ENCODE data around the gene RAP1GAP2.

Gene RAP1GAP2

DNA sequence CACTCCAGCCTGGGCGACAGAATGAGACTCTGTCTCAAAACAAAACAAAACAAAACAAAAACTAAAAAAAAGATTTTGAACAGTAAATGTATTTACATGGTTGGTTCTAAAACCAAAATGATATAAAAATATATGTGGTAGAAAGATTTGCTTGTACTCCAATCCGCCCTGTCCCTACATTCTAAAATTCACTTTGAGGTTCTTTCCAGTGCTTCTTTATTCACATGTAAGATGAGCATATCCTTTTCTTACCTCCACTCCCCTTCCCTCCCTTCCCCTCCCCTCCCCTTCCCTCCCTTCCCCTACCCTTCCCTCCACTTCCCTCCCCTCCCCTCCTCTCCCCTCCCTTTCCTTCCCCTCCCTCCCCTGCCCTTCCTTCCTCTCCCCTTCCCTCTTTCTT lies 34.4 kb downstream of the RAP1GAP2 start:
- TF ChIP-seq CSRNP3 (CRISPR knock-in tag; IDR thresholded peaks at IDR 0.05) (no peak), TCF4 (CRISPR knock-in tag; IDR thresholded peaks at IDR 0.05; ENCODE audit: borderline replicate concordance) (no peak), CSDC2 (CRISPR knock-in tag; IDR thresholded peaks at IDR 0.05) (no peak), SNAI2 (CRISPR knock-in tag; IDR thresholded peaks at IDR 0.05) (no peak), POU6F1 (CRISPR knock-in tag; IDR thresholded peaks at IDR 0.05; ENCODE audit: borderline replicate concordance, low read depth) (no peak), ZFP3 (CRISPR knock-in tag; IDR thresholded peaks at IDR 0.05) (no peak), ZNF8 (CRISPR knock-in tag; IDR thresholded peaks at IDR 0.05) (no peak), OSR1 (CRISPR knock-in tag; IDR thresholded peaks at IDR 0.05) (no peak), RARB (CRISPR knock-in tag; IDR thresholded peaks at IDR 0.05) (no peak), ZNF565 (CRISPR knock-in tag; conservative IDR thresholded peaks at IDR 0.05; ENCODE audit: low read depth) (no peak), ZNF70 (CRISPR knock-in tag; IDR thresholded peaks at IDR 0.05) (no peak), BACH2 (CRISPR knock-in tag; IDR thresholded peaks at IDR 0.05; ENCODE audit: borderline replicate concordance) (no peak), CREB5 (CRISPR knock-in tag; IDR thresholded peaks at IDR 0.05; ENCODE audit: low read depth) (no peak), ESRRG (CRISPR knock-in tag; IDR thresholded peaks at IDR 0.05) (no peak), GLIS3 (CRISPR knock-in tag; IDR thresholded peaks at IDR 0.05) (no peak), ARNTL (CRISPR knock-in tag; IDR thresholded peaks at IDR 0.05; ENCODE audit: borderline replicate concordance, low read depth) (no peak), ISL1 (CRISPR knock-in tag; IDR thresholded peaks at IDR 0.05) (no peak)
- TF ChIP-seq, protein P1, sequence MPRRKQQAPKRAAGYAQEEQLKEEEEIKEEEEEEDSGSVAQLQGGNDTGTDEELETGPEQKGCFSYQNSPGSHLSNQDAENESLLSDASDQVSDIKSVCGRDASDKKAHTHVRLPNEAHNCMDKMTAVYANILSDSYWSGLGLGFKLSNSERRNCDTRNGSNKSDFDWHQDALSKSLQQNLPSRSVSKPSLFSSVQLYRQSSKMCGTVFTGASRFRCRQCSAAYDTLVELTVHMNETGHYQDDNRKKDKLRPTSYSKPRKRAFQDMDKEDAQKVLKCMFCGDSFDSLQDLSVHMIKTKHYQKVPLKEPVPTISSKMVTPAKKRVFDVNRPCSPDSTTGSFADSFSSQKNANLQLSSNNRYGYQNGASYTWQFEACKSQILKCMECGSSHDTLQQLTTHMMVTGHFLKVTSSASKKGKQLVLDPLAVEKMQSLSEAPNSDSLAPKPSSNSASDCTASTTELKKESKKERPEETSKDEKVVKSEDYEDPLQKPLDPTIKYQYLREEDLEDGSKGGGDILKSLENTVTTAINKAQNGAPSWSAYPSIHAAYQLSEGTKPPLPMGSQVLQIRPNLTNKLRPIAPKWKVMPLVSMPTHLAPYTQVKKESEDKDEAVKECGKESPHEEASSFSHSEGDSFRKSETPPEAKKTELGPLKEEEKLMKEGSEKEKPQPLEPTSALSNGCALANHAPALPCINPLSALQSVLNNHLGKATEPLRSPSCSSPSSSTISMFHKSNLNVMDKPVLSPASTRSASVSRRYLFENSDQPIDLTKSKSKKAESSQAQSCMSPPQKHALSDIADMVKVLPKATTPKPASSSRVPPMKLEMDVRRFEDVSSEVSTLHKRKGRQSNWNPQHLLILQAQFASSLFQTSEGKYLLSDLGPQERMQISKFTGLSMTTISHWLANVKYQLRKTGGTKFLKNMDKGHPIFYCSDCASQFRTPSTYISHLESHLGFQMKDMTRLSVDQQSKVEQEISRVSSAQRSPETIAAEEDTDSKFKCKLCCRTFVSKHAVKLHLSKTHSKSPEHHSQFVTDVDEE (CRISPR knock-in tag; IDR thresholded peaks at IDR 0.05), result no peak
- TF ChIP-seq, protein P2, sequence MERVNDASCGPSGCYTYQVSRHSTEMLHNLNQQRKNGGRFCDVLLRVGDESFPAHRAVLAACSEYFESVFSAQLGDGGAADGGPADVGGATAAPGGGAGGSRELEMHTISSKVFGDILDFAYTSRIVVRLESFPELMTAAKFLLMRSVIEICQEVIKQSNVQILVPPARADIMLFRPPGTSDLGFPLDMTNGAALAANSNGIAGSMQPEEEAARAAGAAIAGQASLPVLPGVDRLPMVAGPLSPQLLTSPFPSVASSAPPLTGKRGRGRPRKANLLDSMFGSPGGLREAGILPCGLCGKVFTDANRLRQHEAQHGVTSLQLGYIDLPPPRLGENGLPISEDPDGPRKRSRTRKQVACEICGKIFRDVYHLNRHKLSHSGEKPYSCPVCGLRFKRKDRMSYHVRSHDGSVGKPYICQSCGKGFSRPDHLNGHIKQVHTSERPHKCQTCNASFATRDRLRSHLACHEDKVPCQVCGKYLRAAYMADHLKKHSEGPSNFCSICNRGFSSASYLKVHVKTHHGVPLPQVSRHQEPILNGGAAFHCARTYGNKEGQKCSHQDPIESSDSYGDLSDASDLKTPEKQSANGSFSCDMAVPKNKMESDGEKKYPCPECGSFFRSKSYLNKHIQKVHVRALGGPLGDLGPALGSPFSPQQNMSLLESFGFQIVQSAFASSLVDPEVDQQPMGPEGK (CRISPR knock-in tag; IDR thresholded peaks at IDR 0.05; ENCODE audit: borderline replicate concordance), result no peak
- ATAC-seq, result no peak

DNA sequence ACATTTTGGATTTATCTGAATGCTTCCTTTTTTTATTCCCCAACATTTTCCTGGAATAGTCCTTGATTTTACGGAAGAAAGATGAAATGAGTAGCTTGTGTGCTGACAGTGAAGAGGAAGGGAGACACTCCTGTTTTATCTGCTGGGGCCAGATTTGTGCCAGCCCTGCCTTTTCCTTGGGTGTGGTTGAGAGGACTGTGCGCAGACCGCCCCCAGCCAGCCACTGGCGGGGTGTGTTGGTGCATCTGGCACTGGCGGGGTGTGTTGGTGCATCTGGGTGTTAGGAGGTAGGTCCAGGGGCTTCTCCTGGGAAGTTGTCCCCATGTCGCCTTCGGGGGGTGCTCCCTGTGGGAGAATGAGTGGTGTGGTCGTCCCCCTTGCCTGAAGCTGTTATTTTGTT lies 39.5 kb downstream of the RAP1GAP2 start:
- no peak for ATAC-seq
- TF ChIP-seq POU6F1 (CRISPR knock-in tag; IDR thresholded peaks at IDR 0.05; ENCODE audit: borderline replicate concordance, low read depth), result no peak
- no peak for TF ChIP-seq ISL1 (CRISPR knock-in tag; IDR thresholded peaks at IDR 0.05)
- no peak for TF ChIP-seq CSDC2 (CRISPR knock-in tag; IDR thresholded peaks at IDR 0.05)
- TF ChIP-seq CREB5 (CRISPR knock-in tag; IDR thresholded peaks at IDR 0.05; ENCODE audit: low read depth), result no peak
- TF ChIP-seq, protein P2 (CRISPR knock-in tag; IDR thresholded peaks at IDR 0.05; ENCODE audit: borderline replicate concordance), result no peak
